Kidney (tissue), 14 donors: ENCODE data around the gene EXOSC2. TPM values are rescaled to one million over a fixed set of nuclear protein-coding genes. Genes with fewer than 3 reads are reported as not detected.

Experiments used
- DNase-seq, 5 donors: peaks; one replicate each; pipeline ENCODE4 v3.0.0-alpha.2; 2013 to 2020
- FAIRE-seq: peaks from 2 replicates; lab custom pipeline; 2012; peaks lifted over from hg19 to GRCh38; lab: Jason Lieb, UNC
- H3K27ac ChIP-seq, 2 donors: one replicate each; pipeline ENCODE4 v1.7.0; 2013; ENCODE audit warnings: low read depth in 2 of 2, low read length in 2 of 2, inconsistent platforms in 1 of 2
- H3K27me3 ChIP-seq: one replicate; pipeline ENCODE4 v1.7.1; 2013; ENCODE audit warnings: low read length, inconsistent platforms; ENCODE audit not compliant: control insufficient read depth, insufficient read depth
- H3K36me3 ChIP-seq, 3 donors: one replicate each; pipeline versions ENCODE4 v1.7.0 to v1.7.1; 2013; ENCODE audit warnings: low read length in 3 of 3, control low read depth in 1 of 3, inconsistent platforms in 1 of 3; ENCODE audit not compliant: insufficient read depth in 3 of 3, control insufficient read depth in 2 of 3
- H3K4me1 ChIP-seq, 3 donors: one replicate each; pipeline versions ENCODE4 v1.7.0 to v1.7.1; 2013; ENCODE audit warnings: low read length in 3 of 3, inconsistent platforms in 1 of 3, low read depth in 1 of 3; ENCODE audit not compliant: control insufficient read depth in 2 of 3, insufficient read depth in 2 of 3
- H3K4me3 ChIP-seq, 3 donors: one replicate each; pipeline versions ENCODE4 v1.7.0 to v1.8.1; 2013; ENCODE audit warnings: low read length in 3 of 3, control low read depth in 1 of 3, inconsistent platforms in 1 of 3
- H3K9ac ChIP-seq, 3 donors: one replicate each; pipeline versions ENCODE4 v1.7.0 to v1.7.1; 2013; ENCODE audit warnings: low read length in 3 of 3, control low read depth in 1 of 3, inconsistent platforms in 1 of 3
- H3K9me3 ChIP-seq, 3 donors: one replicate each; pipeline versions ENCODE4 v1.7.0 to v1.7.1; 2013; ENCODE audit warnings: low read length in 3 of 3, control low read depth in 1 of 3, inconsistent platforms in 1 of 3; ENCODE audit not compliant: control insufficient read depth in 2 of 3, insufficient read depth in 1 of 3
- intact Hi-C: fragments of 100-400 bp; cut with DNase I; formaldehyde crosslinking; loops from one replicate; pipeline ENCODE4 v1.11.1; 2022
- polyA plus RNA-seq: library from polyadenylated mRNA; stranded (reverse); fragments of 350-450 nt; fragmentation: Illumina TruSeq; extraction: RNeasy Lipid Tissue Mini Kit (QIAGEN cat#74804); gene quantifications from one replicate; pipeline ENCODE4 v1.2.3, GENCODE V29; 2014; ENCODE audit warnings: low read depth, low replicate concordance; ENCODE audit not compliant: insufficient read depth
- total RNA-seq: library from RNA; stranded (reverse); fragmentation: NEBNext Ultra II Directional; extraction: Animal tissue kit (Norgen Biotek cat#: 25700); gene quantifications from one replicate; pipeline ENCODE4 v1.2.1, GENCODE V29; 2021
- TF ChIP-seq, protein P1 (sequence below): IDR thresholded peaks from 3 replicates; pipeline ENCODE4 v1.5.1; 2012; ENCODE audit warnings: mild to moderate bottlenecking, moderate library complexity, borderline replicate concordance; ENCODE audit not compliant: insufficient read depth; ENCODE audit errors: extremely low read depth
- donor health status: control.
- donor health status: control.
- donor health status: control.
- donor health status: control.
- donor health status: control.
- donor health status: DM: yes; HTN: yes; CAD: no.
- donor health status: Normal renal cell carcinoma (clear cell type).

The EXOSC2 gene
- total and polyA plus RNA-seq, 2 donors from 2014 or later = 13.0 to 26.4 TPM

DNA sequence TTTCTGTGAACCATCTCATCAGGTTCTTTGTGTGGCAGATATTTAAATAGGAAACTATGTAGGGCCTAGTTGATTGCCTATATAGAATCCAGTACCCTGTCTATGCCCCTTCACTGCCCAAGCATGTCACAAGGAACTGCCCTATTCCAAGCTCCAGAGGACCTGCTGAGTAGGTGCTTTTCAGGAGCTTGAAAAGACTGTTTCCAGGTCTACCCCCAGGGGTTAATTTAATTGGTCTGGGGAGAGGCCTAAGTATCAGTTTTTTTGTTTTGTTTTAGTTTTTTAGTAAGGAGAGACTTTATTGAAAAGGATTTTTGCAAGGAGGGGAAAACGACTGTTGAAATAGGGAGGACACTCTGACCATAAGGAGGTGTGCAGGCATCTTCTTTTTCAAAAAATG lies 43.3 kb downstream of the EXOSC2 start:
- H3K27me3 ChIP-seq = no peaks in the 10 kb centered on the region
- TF ChIP-seq, protein P1, sequence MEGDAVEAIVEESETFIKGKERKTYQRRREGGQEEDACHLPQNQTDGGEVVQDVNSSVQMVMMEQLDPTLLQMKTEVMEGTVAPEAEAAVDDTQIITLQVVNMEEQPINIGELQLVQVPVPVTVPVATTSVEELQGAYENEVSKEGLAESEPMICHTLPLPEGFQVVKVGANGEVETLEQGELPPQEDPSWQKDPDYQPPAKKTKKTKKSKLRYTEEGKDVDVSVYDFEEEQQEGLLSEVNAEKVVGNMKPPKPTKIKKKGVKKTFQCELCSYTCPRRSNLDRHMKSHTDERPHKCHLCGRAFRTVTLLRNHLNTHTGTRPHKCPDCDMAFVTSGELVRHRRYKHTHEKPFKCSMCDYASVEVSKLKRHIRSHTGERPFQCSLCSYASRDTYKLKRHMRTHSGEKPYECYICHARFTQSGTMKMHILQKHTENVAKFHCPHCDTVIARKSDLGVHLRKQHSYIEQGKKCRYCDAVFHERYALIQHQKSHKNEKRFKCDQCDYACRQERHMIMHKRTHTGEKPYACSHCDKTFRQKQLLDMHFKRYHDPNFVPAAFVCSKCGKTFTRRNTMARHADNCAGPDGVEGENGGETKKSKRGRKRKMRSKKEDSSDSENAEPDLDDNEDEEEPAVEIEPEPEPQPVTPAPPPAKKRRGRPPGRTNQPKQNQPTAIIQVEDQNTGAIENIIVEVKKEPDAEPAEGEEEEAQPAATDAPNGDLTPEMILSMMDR = no peak
- no peak overlapping the region for H3K9ac ChIP-seq
- peaks cover 0 to 4% (median 2%) of the 10 kb centered on the region in 3 donors for H3K4me1 ChIP-seq
- no peak for FAIRE-seq
- H3K4me3 ChIP-seq = no peak overlapping the region
- no peak for DNase-seq
- H3K36me3 ChIP-seq = no peaks in the 10 kb centered on the region
- no peak overlapping the region for H3K27ac ChIP-seq
- intact Hi-C loops = no loop called here
- H3K9me3 ChIP-seq = no peaks in the 10 kb centered on the region

- intact Hi-C loops = no loop called here
- Histone ChIP-seq H3K9ac (no peak overlapping the region), H3K27me3 (no peaks in the 10 kb centered on the region), H3K36me3 (no peaks in the 10 kb centered on the region), H3K9me3 (no peaks in the 10 kb centered on the region), H3K4me1 (no peaks in the 10 kb centered on the region), H3K27ac (no peak overlapping the region), H3K4me3 (no peak overlapping the region)
- TF ChIP-seq, protein P1 = no peak
- no peak for DNase-seq
- FAIRE-seq = no peak
Observed at GRCh38 chr9:130738281-130738680, 44.7 kb downstream of the EXOSC2 start.

DNA sequence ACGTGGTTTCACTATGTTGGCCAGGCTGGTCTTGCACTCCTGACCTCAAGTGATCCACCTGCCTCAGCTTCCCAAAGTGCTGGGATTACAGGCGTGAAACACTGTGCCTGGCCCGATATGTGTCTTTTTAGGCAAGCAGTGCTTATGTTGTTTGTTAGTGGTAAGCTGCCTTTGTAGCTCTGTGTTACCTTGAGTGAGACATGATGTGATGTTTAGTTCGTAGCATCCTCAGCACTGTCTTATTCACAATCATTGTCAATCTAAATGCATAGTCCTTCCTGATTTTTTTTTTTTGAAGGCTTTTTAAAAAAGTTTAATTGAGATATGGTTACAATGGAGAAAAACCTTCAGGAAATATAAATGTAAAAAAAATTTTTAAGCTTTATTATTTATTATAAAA lies 45.5 kb downstream of the EXOSC2 start:
- Histone ChIP-seq H3K27ac (no peak overlapping the region), H3K9ac (no peak overlapping the region), H3K4me1 (no peaks in the 10 kb centered on the region), H3K36me3 (no peaks in the 10 kb centered on the region), H3K9me3 (no peaks in the 10 kb centered on the region), H3K27me3 (no peaks in the 10 kb centered on the region), H3K4me3 (no peak overlapping the region)
- intact Hi-C loops = no loop called here
- FAIRE-seq = no peak
- no peak for DNase-seq
- TF ChIP-seq, protein P1 = no peak
